HCT116 (cell line): ENCODE measurements around the gene SERPINF2. TPM values are rescaled to one million over a fixed set of nuclear protein-coding genes. Genes with fewer than 3 reads are reported as not detected.

Experiments
- ATAC-seq: fragments of 200-7000 bp; cut with Tn5 transposase; 2 replicates; pipeline ENCODE4 v1.9.1; 2020; ENCODE audit warnings: mild to moderate bottlenecking, moderate library complexity
- BruUV-seq: library from RNA; stranded (reverse); fragments of 400-500 nt; replicated peaks from 2 replicates; lab custom pipeline; 2021; lab: Mats Ljungman, UMichigan
- CTCF ChIA-PET: fragments of 300-600 bp; sonication (Branson Sonifier 250); formaldehyde crosslinking; loops from one replicate; lab custom pipeline; 2021; ENCODE audit warnings: antibody characterized with exemption; lab: Charles Lee
- POLR2A ChIA-PET: fragments of 300-600, 350-600 bp; sonication (Branson Sonifier 250); formaldehyde crosslinking; loops from one replicate; lab custom pipeline; 2021; ENCODE audit warnings: antibody characterized with exemption; lab: Charles Lee
- RAD21 ChIA-PET, 2 experiments: fragments of 300-600 bp; sonication (Branson Sonifier 250); formaldehyde crosslinking; loops; one replicate each; lab custom pipeline; 2023; ENCODE audit warnings: low total read pairs in 2 of 2; ENCODE audit not compliant: uncharacterized antibody in 2 of 2, unreplicated experiment in 2 of 2, low non-redundant PET in 1 of 2; lab: Charles Lee
- DNase-seq: peaks from one replicate; pipeline ENCODE4 v3.0.0-alpha.2; 2010; ENCODE audit warnings: low read depth, low spot score
- H2AFZ ChIP-seq: fragments of 200-600 bp; shearing (Covaris generic), sonication (generic); 2 replicates; pipeline ENCODE4 v1.6.1; 2017; ENCODE audit warnings: low read depth, mixed run types, mixed read lengths, antibody characterized with exemption, low read length; ENCODE audit not compliant: poor library complexity, severe bottlenecking
- H3K27ac ChIP-seq: 2 replicates; pipeline ENCODE4 v1.5.1; 2012; ENCODE audit warnings: low read depth, low read length
- H3K27me3 ChIP-seq: fragments of 200-600 bp; sonication (generic); 2 replicates; pipeline ENCODE4 v1.6.1; 2016; ENCODE audit warnings: mixed run types, low read length, mixed read lengths; ENCODE audit not compliant: insufficient read depth
- H3K36me3 ChIP-seq, 2 experiments: fragments of 200-500 bp in 1 of 2; fragments of 200-600 bp in 1 of 2; sonication (Bioruptor generic) in 1 of 2; sonication (generic) in 1 of 2; 2 replicates each; pipeline versions ENCODE4 v1.5.1 to v1.6.1; 2014 to 2016; ENCODE audit warnings: low read length in 2 of 2, inconsistent platforms in 1 of 2, mixed read lengths in 1 of 2, mixed run types in 1 of 2; ENCODE audit not compliant: insufficient read depth in 2 of 2, control insufficient read depth in 1 of 2
- H3K4me1 ChIP-seq, 2 experiments: fragments of 200-600 bp in 1 of 2; sonication (generic) in 1 of 2; 2 replicates each; pipeline versions ENCODE4 v1.5.1 to v1.6.1; 2012 to 2017; ENCODE audit warnings: low read length in 2 of 2, inconsistent platforms in 1 of 2, mild to moderate bottlenecking in 1 of 2, mixed read lengths in 1 of 2, mixed run types in 1 of 2, moderate library complexity in 1 of 2; ENCODE audit not compliant: insufficient read depth in 2 of 2, control insufficient read depth in 1 of 2
- H3K4me2 ChIP-seq: fragments of 200-600 bp; sonication (generic); 2 replicates; pipeline ENCODE4 v1.6.1; 2017; ENCODE audit warnings: mixed run types, low read length, mixed read lengths
- H3K4me3 ChIP-seq, 2 experiments: fragments of 200-600 bp in 1 of 2; sonication (generic) in 1 of 2; replicated peaks in 1 of 2; 2 replicates each; pipeline ENCODE4 v1.5.1; 2011 to 2016; ENCODE audit warnings: low read length in 2 of 2, control low read depth in 1 of 2, low read depth in 1 of 2, mild to moderate bottlenecking in 1 of 2, mixed read lengths in 1 of 2, mixed run types in 1 of 2
- H3K79me2 ChIP-seq: fragments of 200-600 bp; sonication (generic); 2 replicates; pipeline ENCODE4 v1.6.1; 2017; ENCODE audit warnings: mild to moderate bottlenecking, mixed run types, low read length, moderate library complexity, mixed read lengths; ENCODE audit not compliant: insufficient read depth
- H3K9ac ChIP-seq: fragments of 200-600 bp; sonication (generic); 2 replicates; pipeline ENCODE4 v1.6.1; 2016; ENCODE audit warnings: low read length, mixed read lengths
- H3K9me2 ChIP-seq: fragments of 200-600 bp; sonication (generic), shearing (Covaris generic); 2 replicates; pipeline ENCODE4 v1.6.1; 2017; ENCODE audit warnings: mixed run types, mild to moderate bottlenecking, moderate library complexity; ENCODE audit not compliant: insufficient read depth
- H3K9me3 ChIP-seq, 2 experiments: fragments of 200-500 bp in 1 of 2; fragments of 200-600 bp in 1 of 2; sonication (Bioruptor generic) in 1 of 2; sonication (generic) in 1 of 2; 2 replicates each; pipeline ENCODE4 v1.6.1; 2014 to 2017; ENCODE audit warnings: low read length in 2 of 2, mixed read lengths in 2 of 2, inconsistent platforms in 1 of 2, low read depth in 1 of 2, mild to moderate bottlenecking in 1 of 2, mixed run types in 1 of 2, moderate library complexity in 1 of 2; ENCODE audit not compliant: control insufficient read depth in 1 of 2, insufficient read depth in 1 of 2
- H4K20me1 ChIP-seq: fragments of 200-600 bp; sonication (generic), shearing (Covaris generic); 2 replicates; pipeline ENCODE4 v1.6.1; 2017; ENCODE audit warnings: mixed run types, mild to moderate bottlenecking, moderate library complexity; ENCODE audit not compliant: insufficient read depth
- ATF3 ChIP-seq: IDR thresholded peaks from 2 replicates; pipeline ENCODE4 v1.6.1; 2012
- CBX3 ChIP-seq: IDR thresholded peaks from 2 replicates; pipeline ENCODE4 v1.6.1; 2012; ENCODE audit warnings: low read depth
- CTCF ChIP-seq, 3 experiments: fragments of 200-600 bp in 1 of 3; sonication (generic) in 1 of 3; IDR thresholded peaks in 2 of 3; conservative IDR thresholded peaks in 1 of 3; 2 replicates each; pipeline ENCODE4 v1.5.1; 2012 to 2017; ENCODE audit warnings: low read depth in 2 of 3, low read length in 2 of 3, antibody characterized with exemption in 1 of 3, borderline replicate concordance in 1 of 3, control low read depth in 1 of 3, mild to moderate bottlenecking in 1 of 3, mixed read lengths in 1 of 3, mixed run types in 1 of 3, moderate library complexity in 1 of 3; ENCODE audit not compliant: insufficient read depth in 1 of 3
- EGR1 ChIP-seq: IDR thresholded peaks from 2 replicates; pipeline ENCODE4 v1.6.1; 2012; ENCODE audit warnings: low read depth
- ELF1 ChIP-seq: IDR thresholded peaks from 2 replicates; pipeline ENCODE4 v1.6.1; 2012; ENCODE audit warnings: low read depth, borderline replicate concordance
- FOSL1 ChIP-seq: IDR thresholded peaks from 2 replicates; pipeline ENCODE4 v1.6.1; 2012; ENCODE audit warnings: low read depth
- JUND ChIP-seq: IDR thresholded peaks from 2 replicates; pipeline ENCODE4 v1.6.1; 2012
- MAX ChIP-seq: IDR thresholded peaks from 2 replicates; pipeline ENCODE4 v1.6.1; 2012
- POLR2A ChIP-seq: IDR thresholded peaks from 2 replicates; pipeline ENCODE4 v1.7.0; 2011; ENCODE audit warnings: borderline replicate concordance; ENCODE audit not compliant: insufficient read depth, insufficient read length; ENCODE audit errors: extremely low read depth
- POLR2AphosphoS5 ChIP-seq: IDR thresholded peaks from 2 replicates; pipeline ENCODE4 v1.6.1; 2011; ENCODE audit warnings: mild to moderate bottlenecking, low read depth, low read length, moderate library complexity
- RAD21 ChIP-seq: IDR thresholded peaks from 2 replicates; pipeline ENCODE4 v1.6.1; 2012; ENCODE audit warnings: low read depth, mild to moderate bottlenecking
- REST ChIP-seq: IDR thresholded peaks from 2 replicates; pipeline ENCODE4 v1.6.1; 2012; ENCODE audit warnings: low read depth
- SP1 ChIP-seq: IDR thresholded peaks from 2 replicates; pipeline ENCODE4 v1.6.1; 2012; ENCODE audit warnings: low read depth
- TCF7L2 ChIP-seq: IDR thresholded peaks from 2 replicates; pipeline ENCODE4 v1.7.0; 2011; ENCODE audit warnings: borderline replicate concordance, inconsistent platforms; ENCODE audit not compliant: insufficient read depth, insufficient read length; ENCODE audit errors: extremely low read depth
- YY1 ChIP-seq: IDR thresholded peaks from 2 replicates; pipeline ENCODE4 v1.6.1; 2011; ENCODE audit warnings: low read length, low read depth, moderate library complexity, mild to moderate bottlenecking; ENCODE audit not compliant: insufficient replicate concordance; ENCODE audit errors: extremely low read depth
- ZFX ChIP-seq: fragments of 450-650 bp; IDR thresholded peaks from 2 replicates; pipeline ENCODE4 v1.6.1; 2017
- intact Hi-C: fragments of 100-400 bp; cut with micrococcal nuclease; formaldehyde crosslinking; loops from 2 replicates; pipeline ENCODE4 v1.10.0; 2022
- total RNA-seq: library from RNA; stranded (reverse); gene quantifications from one replicate; pipeline ENCODE4 v1.2.1, GENCODE V29; 2021; ENCODE audit not compliant: unreplicated experiment

Gene SERPINF2
- total RNA-seq, 1 experiment from 2014 or later, result 2.5 TPM

- Histone ChIP-seq H3K79me2 (no peaks in the 10 kb centered on the region), H3K9ac (no peak overlapping the region), H3K9me3 (no peaks in the 10 kb centered on the region), H3K4me3 (no peak overlapping the region), H3K9me2 (no peaks in the 10 kb centered on the region), H3K4me2 (no peak overlapping the region), H3K27ac (no peak overlapping the region), H3K4me1 (peaks cover 0 to 16% of the 10 kb centered on the region in 2 experiments; a peak in 3 of 4 replicates), H4K20me1 (no peaks in the 10 kb centered on the region), H2AFZ (no peak overlapping the region), H3K27me3 (no peaks in the 10 kb centered on the region), H3K36me3 (no peaks in the 10 kb centered on the region)
- BruUV-seq, result no TSS peak
- POLR2A ChIA-PET, result interaction anchor here (2.6 kb wide), 1 partner anchor 38 kb away, joined by 6 read pairs; no protein-coding TSS in a partner anchor
- CTCF ChIA-PET, result interaction anchor here (0.6 kb wide), 1 partner anchor 11 kb away, joined by 3 read pairs; no protein-coding TSS in a partner anchor
- RAD21 ChIA-PET, result no interaction called here
- intact Hi-C loops, result no loop called here
- TF ChIP-seq MAX (no peak), ELF1 (no peak), RAD21 (no peak), ZFX (no peak), YY1 (no peak), POLR2A (no peak), SP1 (no peak), REST (no peak), POLR2AphosphoS5 (no peak), FOSL1 (no peak), CBX3 (no peak), JUND (no peak), CTCF (IDR thresholded peaks at IDR 0.05 in 2 of 3, conservative IDR thresholded peaks at IDR 0.05 in 1 of 3; ENCODE audit: borderline replicate concordance in 1 of 3, insufficient read depth in 1 of 3, low read depth in 2 of 3, low read length in 2 of 3) (no peak), EGR1 (no peak), TCF7L2 (no peak), ATF3 (no peak)
- DNase-seq (no peak), ATAC-seq (no peak)
Observed at GRCh38 chr17:1754430-1755112, 11.9 kb downstream of the SERPINF2 start.
